ENCODE results near the gene LHX8. TPM values are rescaled to one million over a fixed set of nuclear protein-coding genes. Genes with fewer than 3 reads are reported as not detected.

Gene LHX8
- total RNA-seq (2021; ENCODE audit: unreplicated experiment), result not detected
- not detected for polyA plus RNA-seq (2012; ENCODE audit: insufficient read length)
- not detected for Bru-seq, nascent RNA
- BruChase-seq, experiment 1, labeled RNA remaining after a 2-hour chase, result not detected
- not detected for BruChase-seq, experiment 2, labeled RNA remaining after a 6-hour chase
- long read RNA-seq, result 0 reads

DNA sequence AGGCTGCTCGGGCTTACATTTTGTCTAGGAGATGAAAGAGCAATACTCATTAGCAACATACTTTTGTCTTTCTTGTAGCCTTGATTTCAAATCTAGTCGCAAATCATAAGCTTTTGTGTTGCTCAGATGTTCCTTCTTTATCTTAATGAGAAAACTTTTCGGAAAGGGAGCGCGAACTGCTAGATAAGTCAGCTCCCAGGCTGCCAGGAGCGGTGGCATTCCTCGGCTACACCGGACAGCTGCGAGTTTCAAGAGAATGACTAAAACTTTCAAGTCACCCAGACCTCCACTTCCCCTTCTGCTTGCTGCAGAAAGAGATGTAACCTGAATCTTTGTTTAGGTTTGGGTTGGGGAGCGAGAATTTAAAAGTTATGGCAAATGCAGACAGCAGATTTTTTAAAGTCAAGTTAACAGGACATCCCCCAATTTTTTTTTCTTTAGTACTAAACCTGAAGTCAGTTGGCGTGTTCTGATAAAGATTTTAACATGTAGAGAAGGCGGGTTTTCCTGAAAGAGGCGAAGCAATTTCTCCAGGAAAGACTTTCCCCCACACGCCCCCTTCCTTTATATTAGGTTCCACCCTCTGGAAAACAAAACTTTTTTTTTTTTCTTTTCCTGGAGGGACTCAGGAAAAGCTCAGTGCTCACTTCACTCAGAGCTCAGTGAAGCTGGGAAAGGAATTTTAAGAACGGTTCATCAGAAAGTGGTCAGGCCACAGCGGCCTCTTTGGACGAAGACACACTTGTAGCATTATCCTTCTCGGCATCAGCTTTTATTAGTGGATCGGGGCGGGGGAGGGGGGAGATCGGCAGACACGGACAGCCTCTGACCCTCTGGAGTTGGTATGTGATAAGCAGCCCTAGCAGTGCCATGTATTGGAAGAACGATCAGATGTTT lies at the start of gene LHX8:
Gene LHX8, plus strand, starts transcription at position 639 of the 897 bp plus-strand sequence. CDS start 2,227 bp downstream, outside the sequence.
- Histone ChIP-seq H3K27ac (ENCODE audit: low read length) (no peak within 1 kb of the TSS), H3K36me3 (ENCODE audit: control insufficient read depth, insufficient read depth, low read length) (no peaks in the 10 kb centered on the region), H3K27me3 (ENCODE audit: control insufficient read depth, insufficient read depth, low read length) (no peaks in the 10 kb centered on the region), H3K9me3 (ENCODE audit: control insufficient read depth, insufficient read depth, low read depth, low read length) (no peaks in the 10 kb centered on the region), H3K4me1 (ENCODE audit: control insufficient read depth, insufficient read depth, low read length) (no peaks in the 10 kb centered on the region), H3K4me3 (ENCODE audit: low read depth in 2 of 2, low read length in 2 of 2) (no peak within 1 kb of the TSS)
- POLR2A ChIA-PET, result no interaction called here
- ATAC-seq (no peak), DNase-seq (ENCODE audit: low read depth, low spot score) (no peak)
- TF ChIP-seq, protein P1, sequence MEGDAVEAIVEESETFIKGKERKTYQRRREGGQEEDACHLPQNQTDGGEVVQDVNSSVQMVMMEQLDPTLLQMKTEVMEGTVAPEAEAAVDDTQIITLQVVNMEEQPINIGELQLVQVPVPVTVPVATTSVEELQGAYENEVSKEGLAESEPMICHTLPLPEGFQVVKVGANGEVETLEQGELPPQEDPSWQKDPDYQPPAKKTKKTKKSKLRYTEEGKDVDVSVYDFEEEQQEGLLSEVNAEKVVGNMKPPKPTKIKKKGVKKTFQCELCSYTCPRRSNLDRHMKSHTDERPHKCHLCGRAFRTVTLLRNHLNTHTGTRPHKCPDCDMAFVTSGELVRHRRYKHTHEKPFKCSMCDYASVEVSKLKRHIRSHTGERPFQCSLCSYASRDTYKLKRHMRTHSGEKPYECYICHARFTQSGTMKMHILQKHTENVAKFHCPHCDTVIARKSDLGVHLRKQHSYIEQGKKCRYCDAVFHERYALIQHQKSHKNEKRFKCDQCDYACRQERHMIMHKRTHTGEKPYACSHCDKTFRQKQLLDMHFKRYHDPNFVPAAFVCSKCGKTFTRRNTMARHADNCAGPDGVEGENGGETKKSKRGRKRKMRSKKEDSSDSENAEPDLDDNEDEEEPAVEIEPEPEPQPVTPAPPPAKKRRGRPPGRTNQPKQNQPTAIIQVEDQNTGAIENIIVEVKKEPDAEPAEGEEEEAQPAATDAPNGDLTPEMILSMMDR (IDR thresholded peaks at IDR 0.05), result no peak
- no peak for TF ChIP-seq TCF7L2 (IDR thresholded peaks at IDR 0.05; ENCODE audit: low read depth, low read length)
- no peak for TF ChIP-seq POLR2AphosphoS5 (IDR thresholded peaks at IDR 0.05; ENCODE audit: low read depth, low read length)
- no peak for TF ChIP-seq SIN3A (IDR thresholded peaks at IDR 0.05; ENCODE audit: borderline replicate concordance, insufficient read depth, low read depth, low read length)
- TF ChIP-seq, protein P2, sequence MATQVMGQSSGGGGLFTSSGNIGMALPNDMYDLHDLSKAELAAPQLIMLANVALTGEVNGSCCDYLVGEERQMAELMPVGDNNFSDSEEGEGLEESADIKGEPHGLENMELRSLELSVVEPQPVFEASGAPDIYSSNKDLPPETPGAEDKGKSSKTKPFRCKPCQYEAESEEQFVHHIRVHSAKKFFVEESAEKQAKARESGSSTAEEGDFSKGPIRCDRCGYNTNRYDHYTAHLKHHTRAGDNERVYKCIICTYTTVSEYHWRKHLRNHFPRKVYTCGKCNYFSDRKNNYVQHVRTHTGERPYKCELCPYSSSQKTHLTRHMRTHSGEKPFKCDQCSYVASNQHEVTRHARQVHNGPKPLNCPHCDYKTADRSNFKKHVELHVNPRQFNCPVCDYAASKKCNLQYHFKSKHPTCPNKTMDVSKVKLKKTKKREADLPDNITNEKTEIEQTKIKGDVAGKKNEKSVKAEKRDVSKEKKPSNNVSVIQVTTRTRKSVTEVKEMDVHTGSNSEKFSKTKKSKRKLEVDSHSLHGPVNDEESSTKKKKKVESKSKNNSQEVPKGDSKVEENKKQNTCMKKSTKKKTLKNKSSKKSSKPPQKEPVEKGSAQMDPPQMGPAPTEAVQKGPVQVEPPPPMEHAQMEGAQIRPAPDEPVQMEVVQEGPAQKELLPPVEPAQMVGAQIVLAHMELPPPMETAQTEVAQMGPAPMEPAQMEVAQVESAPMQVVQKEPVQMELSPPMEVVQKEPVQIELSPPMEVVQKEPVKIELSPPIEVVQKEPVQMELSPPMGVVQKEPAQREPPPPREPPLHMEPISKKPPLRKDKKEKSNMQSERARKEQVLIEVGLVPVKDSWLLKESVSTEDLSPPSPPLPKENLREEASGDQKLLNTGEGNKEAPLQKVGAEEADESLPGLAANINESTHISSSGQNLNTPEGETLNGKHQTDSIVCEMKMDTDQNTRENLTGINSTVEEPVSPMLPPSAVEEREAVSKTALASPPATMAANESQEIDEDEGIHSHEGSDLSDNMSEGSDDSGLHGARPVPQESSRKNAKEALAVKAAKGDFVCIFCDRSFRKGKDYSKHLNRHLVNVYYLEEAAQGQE (IDR thresholded peaks at IDR 0.05; ENCODE audit: insufficient read depth in 1 of 2, low read depth in 2 of 2, low read length in 1 of 2), result no peak
- in situ Hi-C loops (cut with HindIII; ENCODE audit: low pct_unique_long_range_greater_than_20kb, low sequenced_read_pairs) (no loop called here), intact Hi-C loops (cut with micrococcal nuclease; ENCODE audit: unreplicated experiment) (no loop called here)
- BruUV-seq (replicated peaks), result no TSS peak
- CTCF ChIA-PET, result no interaction called here

DNA sequence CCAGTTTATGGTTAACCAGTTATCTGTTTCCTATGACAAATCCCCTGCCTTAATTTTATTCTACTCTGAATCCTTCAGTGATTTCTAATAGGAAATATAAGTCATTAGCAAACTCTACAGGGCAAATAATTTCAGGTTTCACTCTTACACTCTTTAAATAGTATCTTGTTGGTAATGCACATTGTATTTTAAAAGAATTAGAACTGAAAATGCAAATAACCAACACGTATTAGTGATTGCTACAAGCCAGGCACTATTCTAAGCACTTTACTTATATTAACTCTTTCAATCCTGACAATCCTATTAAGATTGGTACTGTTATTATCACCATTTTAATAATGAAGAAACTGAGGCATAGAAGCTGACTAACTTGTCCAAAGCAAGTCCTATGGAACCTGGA lies 48.3 kb upstream of the LHX8 start:
- intact Hi-C loops (cut with micrococcal nuclease; ENCODE audit: unreplicated experiment), result no loop called here
- no peak overlapping the region for H3K27ac ChIP-seq (ENCODE audit: low read length)
- ChIA-PET CTCF (no interaction called here), POLR2A (no interaction called here)
- DNase-seq (ENCODE audit: low read depth, low spot score) (no peak), ATAC-seq (no peak)
- no TSS peak for BruUV-seq (replicated peaks)
- H3K9me3 ChIP-seq (ENCODE audit: control insufficient read depth, insufficient read depth, low read depth, low read length), result no peaks in the 10 kb centered on the region
- no peak overlapping the region for H3K4me3 ChIP-seq (ENCODE audit: low read depth in 2 of 2, low read length in 2 of 2)
- in situ Hi-C loops (cut with HindIII; ENCODE audit: low pct_unique_long_range_greater_than_20kb, low sequenced_read_pairs), result no loop called here
- TF ChIP-seq, protein P1 (IDR thresholded peaks at IDR 0.05), result no peak
- TF ChIP-seq POLR2AphosphoS5 (IDR thresholded peaks at IDR 0.05; ENCODE audit: low read depth, low read length), result no peak
- no peak for TF ChIP-seq SIN3A (IDR thresholded peaks at IDR 0.05; ENCODE audit: borderline replicate concordance, insufficient read depth, low read depth, low read length)
- no peak for TF ChIP-seq TCF7L2 (IDR thresholded peaks at IDR 0.05; ENCODE audit: low read depth, low read length)
- TF ChIP-seq, protein P2 (IDR thresholded peaks at IDR 0.05; ENCODE audit: insufficient read depth in 1 of 2, low read depth in 2 of 2, low read length in 1 of 2), result no peak
- no peaks in the 10 kb centered on the region for H3K4me1 ChIP-seq (ENCODE audit: control insufficient read depth, insufficient read depth, low read length)
- no peaks in the 10 kb centered on the region for H3K27me3 ChIP-seq (ENCODE audit: control insufficient read depth, insufficient read depth, low read length)
- H3K36me3 ChIP-seq (ENCODE audit: control insufficient read depth, insufficient read depth, low read length), result no peaks in the 10 kb centered on the region
